ENCODE measurements around the gene TTBK1. TPM values are rescaled to one million over a fixed set of nuclear protein-coding genes. Genes with fewer than 3 reads are reported as not detected.

Gene TTBK1
- polyA plus RNA-seq, 1 donor from 2014 or later, result 4.2 TPM

GRCh38 chr6:43247114-43247999 lies 4.1 kb downstream of the TTBK1 start:
- H3K4me2 ChIP-seq (ENCODE audit: low read length), result peak overlapping the region; percentile 96
- H4K20me1 ChIP-seq (ENCODE audit: insufficient read depth), result no peaks in the 10 kb centered on the region
- no peaks in the 10 kb centered on the region for H3K36me3 ChIP-seq (ENCODE audit: insufficient read depth, low read length)
- no peaks in the 10 kb centered on the region for H3F3A ChIP-seq (ENCODE audit: insufficient read depth, low read length, poor library complexity, severe bottlenecking)
- H3K9me3 ChIP-seq (ENCODE audit: low read length), result no peaks in the 10 kb centered on the region
- TF ChIP-seq POLR2AphosphoS5 (IDR thresholded peaks at IDR 0.05), result peak; percentile 19
- no peak for TF ChIP-seq TAF1 (IDR thresholded peaks at IDR 0.05; ENCODE audit: low read depth)
- TF ChIP-seq MXI1 (conservative IDR thresholded peaks at IDR 0.05; ENCODE audit: poor library complexity, severe bottlenecking), result peak; percentile 72
- TF ChIP-seq CTCF (IDR thresholded peaks at IDR 0.05; ENCODE audit: poor library complexity, severe bottlenecking), result peak; percentile 48
- TF ChIP-seq REST (IDR thresholded peaks at IDR 0.05; ENCODE audit: borderline replicate concordance), result no peak
- no peak for TF ChIP-seq EZH2 (IDR thresholded peaks at IDR 0.05; ENCODE audit: borderline replicate concordance, insufficient read depth, low read length, poor library complexity, severe bottlenecking)
- TF ChIP-seq SMC3 (conservative IDR thresholded peaks at IDR 0.05; ENCODE audit: poor library complexity), result no peak
- H3K9ac ChIP-seq (ENCODE audit: low read length), result peak overlapping the region; percentile 67
- peak overlapping the region; percentile 45 for H2AFZ ChIP-seq (ENCODE audit: low read depth, low read length)
- peak overlapping the region; percentile 59 for H3K27ac ChIP-seq (ENCODE audit: low read length)
- peaks cover 23% of the 10 kb centered on the region for H3K79me2 ChIP-seq (replicated peaks; ENCODE audit: insufficient read depth, low read length)
- H3K27me3 ChIP-seq (ENCODE audit: insufficient read depth, low read depth, low read length), result no peaks in the 10 kb centered on the region
- H3K9me2 ChIP-seq (ENCODE audit: insufficient read depth, low read length), result no peaks in the 10 kb centered on the region
- H3K4me3 ChIP-seq (ENCODE audit: low read length), result peak overlapping the region; percentile 82

GRCh38 chr6:43248101-43248500 lies 4.8 kb downstream of the TTBK1 start:
- H3K27me3 ChIP-seq (ENCODE audit: insufficient read depth, low read depth, low read length), result no peaks in the 10 kb centered on the region
- no peaks in the 10 kb centered on the region for H4K20me1 ChIP-seq (ENCODE audit: insufficient read depth)
- no peak for TF ChIP-seq SMC3 (conservative IDR thresholded peaks at IDR 0.05; ENCODE audit: poor library complexity)
- no peak for TF ChIP-seq CTCF (IDR thresholded peaks at IDR 0.05; ENCODE audit: poor library complexity, severe bottlenecking)
- TF ChIP-seq REST (IDR thresholded peaks at IDR 0.05; ENCODE audit: borderline replicate concordance), result no peak
- TF ChIP-seq TAF1 (IDR thresholded peaks at IDR 0.05; ENCODE audit: low read depth), result no peak
- no peak for TF ChIP-seq POLR2AphosphoS5 (IDR thresholded peaks at IDR 0.05)
- no peak for TF ChIP-seq RAD21 (conservative IDR thresholded peaks at IDR 0.05)
- no peak for TF ChIP-seq MXI1 (conservative IDR thresholded peaks at IDR 0.05; ENCODE audit: poor library complexity, severe bottlenecking)
- TF ChIP-seq EP300 (conservative IDR thresholded peaks at IDR 0.05; ENCODE audit: poor library complexity, severe bottlenecking), result no peak
- TF ChIP-seq EZH2 (IDR thresholded peaks at IDR 0.05; ENCODE audit: borderline replicate concordance, insufficient read depth, low read length, poor library complexity, severe bottlenecking), result no peak
- peak overlapping the region; percentile 82 for H3K4me3 ChIP-seq (ENCODE audit: low read length)
- no peaks in the 10 kb centered on the region for H3K9me2 ChIP-seq (ENCODE audit: insufficient read depth, low read length)
- H3F3A ChIP-seq (ENCODE audit: insufficient read depth, low read length, poor library complexity, severe bottlenecking), result no peaks in the 10 kb centered on the region
- H3K36me3 ChIP-seq (ENCODE audit: insufficient read depth, low read length), result no peaks in the 10 kb centered on the region
- H3K9ac ChIP-seq (ENCODE audit: low read length), result peak overlapping the region; percentile 67
- H3K9me3 ChIP-seq (ENCODE audit: low read length), result no peaks in the 10 kb centered on the region
- peaks cover 23% of the 10 kb centered on the region for H3K79me2 ChIP-seq (replicated peaks; ENCODE audit: insufficient read depth, low read length)
- peak overlapping the region; percentile 96 for H3K4me2 ChIP-seq (ENCODE audit: low read length)
- H2AFZ ChIP-seq (ENCODE audit: low read depth, low read length), result no peak overlapping the region
- peak overlapping the region; percentile 59 for H3K27ac ChIP-seq (ENCODE audit: low read length)

All from neural cell (in vitro differentiated cells).